HEK293 (cell line): ENCODE results near the gene SEC24C.

ENCODE experiments used
- CTCF ChIP-seq: fragments of 450-650 bp; formaldehyde crosslinking; IDR thresholded peaks from 2 replicates; pipeline ENCODE4 v1.5.1; 2016; ENCODE audit warnings: missing biosample characterization, missing genetic modification characterization
- EGR2 ChIP-seq: fragments of 450-650 bp; formaldehyde crosslinking; IDR thresholded peaks from 2 replicates; pipeline ENCODE4 v1.5.1; 2016; ENCODE audit warnings: low read depth, missing biosample characterization, missing genetic modification characterization
- GLIS2 ChIP-seq: fragments of 450-650 bp; formaldehyde crosslinking; IDR thresholded peaks from 2 replicates; pipeline ENCODE4 v1.5.1; 2016; ENCODE audit warnings: missing biosample characterization, missing genetic modification characterization
- HOXA7 ChIP-seq: sonication (generic); formaldehyde crosslinking; IDR thresholded peaks from 2 replicates; pipeline ENCODE4 v1.8.1; 2022; ENCODE audit warnings: missing genetic modification reagents, borderline replicate concordance
- HOXD13 ChIP-seq: sonication (generic); formaldehyde crosslinking; IDR thresholded peaks from 2 replicates; pipeline ENCODE4 v1.8.0; 2022; ENCODE audit warnings: missing genetic modification reagents, borderline replicate concordance
- KLF1 ChIP-seq: fragments of 450-650 bp; formaldehyde crosslinking; IDR thresholded peaks from 2 replicates; pipeline ENCODE4 v1.5.1; 2016; ENCODE audit warnings: missing biosample characterization, missing genetic modification characterization
- OVOL3 ChIP-seq: fragments of 450-650 bp; formaldehyde crosslinking; IDR thresholded peaks from 2 replicates; pipeline ENCODE4 v1.5.1; 2016; ENCODE audit warnings: missing biosample characterization, missing genetic modification characterization
- SETDB1 ChIP-seq: IDR thresholded peaks from one replicate; pipeline ENCODE4 v1.6.1; 2017; ENCODE audit warnings: mild to moderate bottlenecking, low read length, moderate library complexity, mixed read lengths; ENCODE audit not compliant: insufficient read length
- SP7 ChIP-seq: fragments of 450-650 bp; formaldehyde crosslinking; IDR thresholded peaks from 2 replicates; pipeline ENCODE4 v1.5.1; 2016; ENCODE audit warnings: missing biosample characterization, missing genetic modification characterization
- ZBTB8A ChIP-seq: fragments of 450-650 bp; formaldehyde crosslinking; IDR thresholded peaks from 2 replicates; pipeline ENCODE4 v1.5.1; 2016; ENCODE audit warnings: missing biosample characterization, missing genetic modification characterization
- ZFP3 ChIP-seq: fragments of 450-650 bp; formaldehyde crosslinking; IDR thresholded peaks from 2 replicates; pipeline ENCODE4 v1.5.1; 2016; ENCODE audit warnings: low read depth, missing biosample characterization, missing genetic modification characterization
- ZFP41 ChIP-seq: fragments of 450-650 bp; formaldehyde crosslinking; IDR thresholded peaks from 2 replicates; pipeline ENCODE4 v1.5.1; 2016; ENCODE audit warnings: missing biosample characterization, missing genetic modification characterization, borderline replicate concordance
- ZNF10 ChIP-seq: fragments of 450-650 bp; formaldehyde crosslinking; IDR thresholded peaks from 2 replicates; pipeline ENCODE4 v1.5.1; 2017; ENCODE audit warnings: missing biosample characterization, missing genetic modification characterization
- ZNF155 ChIP-seq: fragments of 450-650 bp; formaldehyde crosslinking; IDR thresholded peaks from 2 replicates; pipeline ENCODE4 v1.5.1; 2016; ENCODE audit warnings: missing biosample characterization, missing genetic modification characterization
- ZNF157 ChIP-seq: fragments of 450-650 bp; formaldehyde crosslinking; IDR thresholded peaks from 2 replicates; pipeline ENCODE4 v1.5.1; 2016; ENCODE audit warnings: missing biosample characterization, missing genetic modification characterization
- ZNF16 ChIP-seq: fragments of 450-650 bp; formaldehyde crosslinking; IDR thresholded peaks from 2 replicates; pipeline ENCODE4 v1.5.1; 2016; ENCODE audit warnings: low read depth, missing biosample characterization, missing genetic modification characterization
- ZNF175 ChIP-seq: fragments of 450-650 bp; formaldehyde crosslinking; IDR thresholded peaks from 2 replicates; pipeline ENCODE4 v1.5.1; 2016; ENCODE audit warnings: missing biosample characterization, missing genetic modification characterization
- ZNF274 ChIP-seq, 2 experiments: fragments of 200-500 bp in 1 of 2; fragments of 450-650 bp in 1 of 2; sonication (Bioruptor generic) in 1 of 2; formaldehyde crosslinking in 1 of 2; IDR thresholded peaks; 2 replicates each; pipeline versions ENCODE4 v1.5.1 to v1.6.1; 2014 to 2016; ENCODE audit warnings: borderline replicate concordance in 1 of 2, inconsistent platforms in 1 of 2, low read length in 1 of 2, missing biosample characterization in 1 of 2, missing genetic modification characterization in 1 of 2
- ZNF513 ChIP-seq: fragments of 450-650 bp; IDR thresholded peaks from 2 replicates; pipeline ENCODE4 v1.5.1; 2018; ENCODE audit warnings: missing biosample characterization, missing genetic modification characterization
- ZNF514 ChIP-seq: fragments of 450-650 bp; formaldehyde crosslinking; IDR thresholded peaks from 2 replicates; pipeline ENCODE4 v1.5.1; 2016; ENCODE audit warnings: missing biosample characterization, missing genetic modification characterization
- ZNF571 ChIP-seq: fragments of 450-650 bp; formaldehyde crosslinking; IDR thresholded peaks from 2 replicates; pipeline ENCODE4 v1.5.0; 2017; ENCODE audit warnings: missing biosample characterization, missing genetic modification characterization
- ZNF596 ChIP-seq: fragments of 450-650 bp; IDR thresholded peaks from 2 replicates; pipeline ENCODE4 v1.5.0; 2018; ENCODE audit warnings: missing biosample characterization, mild to moderate bottlenecking, missing genetic modification characterization, moderate library complexity
- ZNF621 ChIP-seq: fragments of 450-650 bp; formaldehyde crosslinking; IDR thresholded peaks from 2 replicates; pipeline ENCODE4 v1.5.1; 2017; ENCODE audit warnings: missing biosample characterization, missing genetic modification characterization
- ZNF623 ChIP-seq: fragments of 450-650 bp; formaldehyde crosslinking; IDR thresholded peaks from 2 replicates; pipeline ENCODE4 v1.5.1; 2016; ENCODE audit warnings: missing biosample characterization, missing genetic modification characterization
- ZNF660 ChIP-seq: fragments of 450-650 bp; IDR thresholded peaks from 2 replicates; pipeline ENCODE4 v1.5.1; 2018; ENCODE audit warnings: missing biosample characterization, mild to moderate bottlenecking, missing genetic modification characterization
- ZNF747 ChIP-seq: fragments of 450-650 bp; formaldehyde crosslinking; IDR thresholded peaks from 2 replicates; pipeline ENCODE4 v1.5.1; 2016; ENCODE audit warnings: missing biosample characterization, missing genetic modification characterization
- ZSCAN23 ChIP-seq: fragments of 450-650 bp; formaldehyde crosslinking; IDR thresholded peaks from 2 replicates; pipeline ENCODE4 v1.5.1; 2016; ENCODE audit warnings: missing biosample characterization, missing genetic modification characterization
- ZSCAN4 ChIP-seq: fragments of 450-650 bp; formaldehyde crosslinking; IDR thresholded peaks from 2 replicates; pipeline ENCODE4 v1.5.1; 2017; ENCODE audit warnings: missing biosample characterization, missing genetic modification characterization
- ZSCAN5A ChIP-seq: fragments of 450-650 bp; formaldehyde crosslinking; IDR thresholded peaks from 2 replicates; pipeline ENCODE4 v1.5.1; 2016; ENCODE audit warnings: missing biosample characterization, missing genetic modification characterization
- TF ChIP-seq, protein P1 (sequence below): fragments of 450-650 bp; formaldehyde crosslinking; IDR thresholded peaks from 2 replicates; pipeline ENCODE4 v1.5.1; 2016; ENCODE audit warnings: missing biosample characterization, missing genetic modification characterization
- TF ChIP-seq, protein P2 (sequence below): fragments of 450-650 bp; formaldehyde crosslinking; IDR thresholded peaks from 2 replicates; pipeline ENCODE4 v1.5.1; 2016; ENCODE audit warnings: missing biosample characterization, missing genetic modification characterization
- TF ChIP-seq, protein P3 (sequence below): IDR thresholded peaks from 2 replicates; pipeline ENCODE4 v1.6.1; 2011; ENCODE audit warnings: mild to moderate bottlenecking, low read depth, low read length, borderline replicate concordance

SEC24C gene

GRCh38 chr10:73785211-73785720 is 41.1 kb downstream of the SEC24C start, which contains the start of gene ZSWIM8 (continued):
- TF ChIP-seq, protein P1, sequence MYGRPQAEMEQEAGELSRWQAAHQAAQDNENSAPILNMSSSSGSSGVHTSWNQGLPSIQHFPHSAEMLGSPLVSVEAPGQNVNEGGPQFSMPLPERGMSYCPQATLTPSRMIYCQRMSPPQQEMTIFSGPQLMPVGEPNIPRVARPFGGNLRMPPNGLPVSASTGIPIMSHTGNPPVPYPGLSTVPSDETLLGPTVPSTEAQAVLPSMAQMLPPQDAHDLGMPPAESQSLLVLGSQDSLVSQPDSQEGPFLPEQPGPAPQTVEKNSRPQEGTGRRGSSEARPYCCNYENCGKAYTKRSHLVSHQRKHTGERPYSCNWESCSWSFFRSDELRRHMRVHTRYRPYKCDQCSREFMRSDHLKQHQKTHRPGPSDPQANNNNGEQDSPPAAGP (tag by site-specific recombination), result peak; percentile 81; the same call in 1 of the 2 replicates
- no peak for TF ChIP-seq HOXA7
- no peak for TF ChIP-seq ZSCAN23 (tag by site-specific recombination)
- no peak for TF ChIP-seq ZNF596 (tag by site-specific recombination)
- peak; percentile 60 for TF ChIP-seq SP7 (tag by site-specific recombination)
- TF ChIP-seq ZNF175 (tag by site-specific recombination), result no peak
- TF ChIP-seq OVOL3 (tag by site-specific recombination), result no peak
- no peak for TF ChIP-seq ZBTB8A
- TF ChIP-seq ZNF157 (tag by site-specific recombination), result no peak
- TF ChIP-seq ZNF155 (tag by site-specific recombination), result no peak
- TF ChIP-seq, protein P2, sequence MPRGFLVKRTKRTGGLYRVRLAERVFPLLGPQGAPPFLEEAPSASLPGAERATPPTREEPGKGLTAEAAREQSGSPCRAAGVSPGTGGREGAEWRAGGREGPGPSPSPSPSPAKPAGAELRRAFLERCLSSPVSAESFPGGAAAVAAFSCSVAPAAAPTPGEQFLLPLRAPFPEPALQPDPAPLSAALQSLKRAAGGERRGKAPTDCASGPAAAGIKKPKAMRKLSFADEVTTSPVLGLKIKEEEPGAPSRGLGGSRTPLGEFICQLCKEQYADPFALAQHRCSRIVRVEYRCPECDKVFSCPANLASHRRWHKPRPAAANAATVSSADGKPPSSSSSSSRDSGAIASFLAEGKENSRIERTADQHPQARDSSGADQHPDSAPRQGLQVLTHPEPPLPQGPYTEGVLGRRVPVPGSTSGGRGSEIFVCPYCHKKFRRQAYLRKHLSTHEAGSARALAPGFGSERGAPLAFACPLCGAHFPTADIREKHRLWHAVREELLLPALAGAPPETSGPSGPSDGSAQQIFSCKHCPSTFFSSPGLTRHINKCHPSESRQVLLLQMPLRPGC, result 0 out of 2 replicates have a peak, but pooled peaks have one; percentile 18
- no peak for TF ChIP-seq ZFP3
- TF ChIP-seq KLF1 (tag by site-specific recombination), result peak; percentile 36; the same call in 1 of the 2 replicates
- TF ChIP-seq ZNF16 (tag by site-specific recombination), result no peak
- TF ChIP-seq ZNF10 (tag by site-specific recombination), result peak; percentile 20; the same call in 1 of the 2 replicates
- TF ChIP-seq ZNF621 (tag by site-specific recombination), result no peak
- 0 out of 2 replicates have a peak, but pooled peaks have one; percentile 44 for TF ChIP-seq ZSCAN5A (tag by site-specific recombination)
- no peak for TF ChIP-seq ZFP41 (tag by site-specific recombination)
- no peak for TF ChIP-seq ZNF513 (tag by site-specific recombination)
- no peak for TF ChIP-seq ZNF514 (tag by site-specific recombination)
- TF ChIP-seq EGR2, result no peak
- TF ChIP-seq ZNF623 (tag by site-specific recombination), result no peak; the same call in 1 of the 2 replicates
- no peak for TF ChIP-seq SETDB1
- TF ChIP-seq ZNF660 (tag by site-specific recombination), result peak; percentile 68
- no peak for TF ChIP-seq ZNF747
- TF ChIP-seq HOXD13, result no peak
- no peak for TF ChIP-seq ZNF571 (tag by site-specific recombination)
- no peak for TF ChIP-seq ZNF274 (IDR thresholded peaks at IDR 0.05; ENCODE audit: low read length)
- TF ChIP-seq ZNF274 (tag by site-specific recombination; IDR thresholded peaks at IDR 0.05; ENCODE audit: borderline replicate concordance), result no peak
- TF ChIP-seq GLIS2 (tag by site-specific recombination), result no peak
- TF ChIP-seq ZSCAN4 (tag by site-specific recombination), result no peak
- TF ChIP-seq, protein P3, sequence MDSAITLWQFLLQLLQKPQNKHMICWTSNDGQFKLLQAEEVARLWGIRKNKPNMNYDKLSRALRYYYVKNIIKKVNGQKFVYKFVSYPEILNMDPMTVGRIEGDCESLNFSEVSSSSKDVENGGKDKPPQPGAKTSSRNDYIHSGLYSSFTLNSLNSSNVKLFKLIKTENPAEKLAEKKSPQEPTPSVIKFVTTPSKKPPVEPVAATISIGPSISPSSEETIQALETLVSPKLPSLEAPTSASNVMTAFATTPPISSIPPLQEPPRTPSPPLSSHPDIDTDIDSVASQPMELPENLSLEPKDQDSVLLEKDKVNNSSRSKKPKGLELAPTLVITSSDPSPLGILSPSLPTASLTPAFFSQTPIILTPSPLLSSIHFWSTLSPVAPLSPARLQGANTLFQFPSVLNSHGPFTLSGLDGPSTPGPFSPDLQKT, result 0 out of 2 replicates have a peak, but pooled peaks have one; percentile 75
- no peak; the same call in 1 of the 2 replicates for TF ChIP-seq CTCF (tag by site-specific recombination)
